ENCODE results near the gene AMIGO1.

Gene AMIGO1, protein sequence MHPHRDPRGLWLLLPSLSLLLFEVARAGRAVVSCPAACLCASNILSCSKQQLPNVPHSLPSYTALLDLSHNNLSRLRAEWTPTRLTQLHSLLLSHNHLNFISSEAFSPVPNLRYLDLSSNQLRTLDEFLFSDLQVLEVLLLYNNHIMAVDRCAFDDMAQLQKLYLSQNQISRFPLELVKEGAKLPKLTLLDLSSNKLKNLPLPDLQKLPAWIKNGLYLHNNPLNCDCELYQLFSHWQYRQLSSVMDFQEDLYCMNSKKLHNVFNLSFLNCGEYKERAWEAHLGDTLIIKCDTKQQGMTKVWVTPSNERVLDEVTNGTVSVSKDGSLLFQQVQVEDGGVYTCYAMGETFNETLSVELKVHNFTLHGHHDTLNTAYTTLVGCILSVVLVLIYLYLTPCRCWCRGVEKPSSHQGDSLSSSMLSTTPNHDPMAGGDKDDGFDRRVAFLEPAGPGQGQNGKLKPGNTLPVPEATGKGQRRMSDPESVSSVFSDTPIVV

DNA sequence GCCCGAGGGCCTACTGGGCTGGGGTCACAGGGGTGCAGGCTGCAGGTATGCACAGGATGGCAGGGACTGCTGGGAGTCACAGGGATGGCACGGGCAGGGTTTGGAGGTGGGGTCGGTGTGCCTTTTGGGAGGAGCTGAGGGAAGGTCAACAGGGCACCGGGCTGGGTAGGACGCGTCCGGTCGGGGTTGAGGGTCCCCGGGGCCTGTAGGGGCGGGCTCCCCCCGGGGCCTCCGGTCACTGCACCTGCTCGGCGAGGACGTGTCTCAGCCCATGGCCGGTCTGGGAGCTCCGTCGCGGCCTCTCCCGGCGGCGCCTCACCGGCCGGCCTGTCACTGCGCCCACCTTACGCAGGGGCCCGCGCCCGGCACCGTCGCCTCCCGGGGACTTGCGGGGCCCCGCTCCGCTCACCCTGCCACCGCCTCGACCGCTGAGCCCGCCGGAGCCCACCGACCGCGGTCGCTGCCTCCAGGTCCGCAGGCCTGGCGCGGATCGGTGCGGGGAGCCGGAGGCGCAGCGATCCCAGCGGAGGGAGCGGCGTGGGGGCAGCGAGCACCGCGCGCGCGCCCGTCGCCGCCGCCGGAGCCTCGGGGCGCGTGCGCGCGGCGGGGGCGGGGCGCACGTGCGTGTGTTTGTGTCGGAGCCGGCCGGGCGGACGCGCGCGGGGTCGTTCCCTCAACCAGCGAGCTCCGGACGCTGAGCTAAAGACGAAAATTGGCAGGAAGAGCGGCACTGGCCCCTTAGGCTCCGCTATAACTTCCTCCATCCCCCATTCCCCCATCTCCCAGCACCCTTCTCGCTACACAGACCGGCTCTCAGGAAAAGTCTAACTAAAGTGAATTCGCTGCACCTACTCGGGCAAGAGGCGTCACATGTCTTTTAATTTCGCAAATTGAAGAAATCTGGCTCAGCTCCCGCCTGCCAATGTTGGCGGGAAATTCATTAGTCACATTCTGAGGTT, at the start of gene AMIGO1:
Gene AMIGO1 (minus strand): TSS at position 552 of the 959 bp plus-strand sequence. CDS start 815 bp downstream, outside the sequence.
- in situ Hi-C loops (cut with HindIII; ENCODE audit: low sequenced_read_pairs): no loop called here

DNA sequence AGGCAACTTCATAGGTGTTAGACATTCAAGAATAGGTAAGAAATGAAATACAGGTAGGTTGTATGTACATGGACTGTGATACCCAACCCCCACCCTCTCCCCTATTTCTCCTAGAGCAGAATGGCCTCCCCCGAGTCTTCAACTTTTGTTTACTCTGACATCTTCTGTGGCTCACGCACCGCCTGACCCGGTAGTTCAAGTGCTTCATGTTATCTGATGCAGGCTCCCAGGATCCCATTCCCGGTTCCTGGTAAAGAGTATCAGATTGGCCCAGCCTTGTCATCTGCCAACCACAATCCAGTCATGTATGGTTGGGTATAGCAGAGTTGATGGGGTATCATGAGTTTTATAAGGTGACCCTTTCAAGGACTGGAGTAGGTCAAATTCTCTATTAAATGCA, 48.0 kb upstream of the AMIGO1 start:
- in situ Hi-C loops (cut with HindIII; ENCODE audit: low sequenced_read_pairs): no loop called here

DNA sequence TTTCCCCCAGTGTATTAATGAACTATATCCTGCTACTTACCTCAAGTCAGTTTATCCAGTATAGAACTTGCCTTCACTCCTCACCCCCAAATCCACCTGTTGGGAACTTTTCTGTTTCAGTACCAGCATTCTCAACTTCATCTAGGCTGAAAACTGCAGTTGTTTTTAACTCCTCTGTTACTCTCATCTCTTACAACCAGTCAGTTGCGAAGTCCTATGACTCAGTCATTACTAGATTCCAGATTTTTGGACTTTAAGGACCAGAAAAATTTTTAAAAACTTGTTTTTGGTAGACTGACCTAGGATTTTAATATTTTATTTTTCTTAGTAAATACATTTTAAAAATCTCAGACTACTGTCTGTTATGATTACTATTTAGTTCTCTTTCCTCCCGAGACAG, 47.0 kb upstream of the AMIGO1 start:
- in situ Hi-C loops (cut with HindIII; ENCODE audit: low sequenced_read_pairs): no loop called here

DNA sequence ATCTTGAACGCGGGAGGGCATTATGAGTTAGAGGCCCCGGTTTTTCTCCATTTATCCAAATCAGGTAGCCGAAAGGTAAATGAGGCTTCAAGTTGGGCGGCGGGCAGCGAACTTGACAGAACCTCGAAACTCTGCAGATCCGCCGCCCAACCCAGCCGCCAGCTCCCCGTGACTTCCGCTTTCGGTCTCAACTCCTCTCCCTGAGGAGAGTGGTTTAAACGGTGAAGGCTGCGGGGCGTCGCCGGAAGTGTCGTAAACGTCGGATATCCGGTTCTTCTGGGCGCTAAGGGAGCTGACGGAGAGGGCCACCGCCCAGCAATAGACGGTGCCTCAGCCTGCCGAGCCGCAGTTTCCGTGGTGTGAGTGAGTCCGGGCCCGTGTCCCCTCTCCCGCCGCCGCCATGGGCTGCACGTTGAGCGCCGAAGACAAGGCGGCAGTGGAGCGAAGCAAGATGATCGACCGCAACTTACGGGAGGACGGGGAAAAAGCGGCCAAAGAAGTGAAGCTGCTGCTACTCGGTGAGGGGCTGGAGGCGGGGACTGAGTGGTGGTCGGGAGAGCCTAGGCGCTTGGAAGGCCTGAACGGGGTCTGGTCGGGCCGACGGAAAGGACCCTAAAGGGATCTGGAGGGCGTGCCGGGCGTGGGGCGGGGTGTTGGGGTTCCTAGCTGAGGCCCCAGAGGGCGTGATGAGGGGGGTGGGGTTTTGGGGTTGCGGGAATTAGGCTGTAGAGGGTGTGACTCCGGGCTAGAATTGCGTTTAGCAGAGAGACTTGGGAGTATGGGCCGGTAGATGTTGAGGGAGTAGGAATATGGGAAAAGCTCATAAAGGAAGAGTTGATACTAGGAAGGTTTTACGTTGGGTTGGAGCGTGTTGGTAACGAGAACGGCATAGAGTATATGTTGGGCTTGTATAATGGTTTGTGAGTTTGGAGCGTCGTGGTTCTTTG, 39.1 kb upstream of the AMIGO1 start, which contains the start of gene GNAI3:
Gene GNAI3 (plus strand): TSS at position 295 of the 947 bp plus-strand sequence. CDS start 106 bp downstream, at position 401.
- in situ Hi-C loops (cut with HindIII; ENCODE audit: low sequenced_read_pairs): no loop called here

DNA sequence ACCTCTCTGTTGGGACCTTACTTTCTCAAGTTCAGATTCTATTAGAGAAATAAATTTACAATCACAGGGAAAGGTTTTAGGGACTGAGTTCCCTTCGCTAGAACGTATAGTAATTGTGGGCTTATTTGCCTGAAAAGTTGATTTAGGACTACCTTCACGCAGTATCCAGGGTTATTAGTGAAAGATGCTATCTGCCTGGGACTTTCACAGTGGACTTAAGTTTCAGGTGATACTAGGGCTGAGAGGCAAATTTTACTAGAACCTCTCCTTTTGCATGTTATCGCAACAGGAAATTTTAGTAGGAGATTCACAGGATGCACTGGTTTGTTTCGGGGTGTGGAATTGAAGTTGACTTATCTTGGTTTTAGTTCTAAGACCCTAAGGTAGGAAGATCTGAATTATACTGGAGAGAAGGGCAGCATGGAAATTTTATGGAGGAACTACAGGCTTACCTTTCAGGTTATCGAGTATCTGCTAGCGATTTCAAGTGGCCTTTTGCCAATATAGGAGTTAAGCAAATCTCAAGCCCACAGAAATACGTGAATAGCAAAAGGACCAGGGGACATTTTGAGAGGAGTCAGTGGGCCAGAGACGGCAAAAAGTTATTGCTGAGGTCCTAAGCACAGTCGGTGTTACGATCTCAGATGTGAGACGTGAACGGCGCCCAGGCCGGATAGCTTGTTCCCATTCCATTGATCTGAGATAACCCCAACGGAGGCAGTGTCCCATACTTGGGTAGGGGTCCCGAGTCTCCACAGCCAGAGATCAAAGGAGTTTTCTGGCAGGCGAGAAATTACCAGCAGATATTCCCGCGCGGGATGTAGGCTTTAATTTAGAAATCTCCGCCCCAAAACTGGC, 38.2 kb upstream of the AMIGO1 start:
- in situ Hi-C loops (cut with HindIII; ENCODE audit: low sequenced_read_pairs): no loop called here

DNA sequence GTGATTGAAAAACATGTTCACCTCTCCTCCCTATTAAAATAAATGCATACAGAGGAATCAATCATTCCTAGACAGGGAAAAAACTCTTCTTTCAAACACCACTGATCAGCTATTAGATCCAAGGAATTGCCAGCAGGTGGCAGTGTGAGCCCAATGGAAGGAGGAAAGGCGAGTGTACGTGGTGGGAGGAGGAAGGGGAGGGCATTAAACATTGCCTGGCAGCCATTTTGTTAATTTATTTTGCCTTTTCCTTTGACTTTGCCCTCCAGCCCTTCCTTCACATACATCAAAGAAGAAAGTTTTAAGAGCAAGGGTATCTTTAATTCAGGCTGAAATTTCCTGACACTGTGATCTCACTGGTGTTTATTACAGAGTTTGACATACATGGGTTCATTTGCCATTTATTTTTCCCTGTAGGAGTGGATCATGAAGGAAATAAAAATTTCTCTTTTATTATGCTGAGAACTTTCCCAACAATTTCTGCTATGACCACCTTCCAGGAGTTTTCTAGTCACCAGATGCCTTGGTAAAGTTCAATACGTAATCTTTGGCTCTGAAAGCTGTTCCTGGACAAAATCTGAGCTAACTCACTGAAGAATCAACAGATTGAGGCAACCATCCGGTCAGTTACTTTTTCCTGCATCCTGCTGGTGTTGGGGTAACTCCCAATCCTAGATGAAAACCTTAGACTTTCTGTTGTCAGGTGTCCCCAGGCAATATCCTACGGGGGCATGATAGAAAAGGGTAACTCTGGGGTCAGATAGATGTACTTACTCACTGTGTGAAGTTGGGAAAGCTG, 37.0 kb upstream of the AMIGO1 start:
- in situ Hi-C loops (cut with HindIII; ENCODE audit: low sequenced_read_pairs): no loop called here

DNA sequence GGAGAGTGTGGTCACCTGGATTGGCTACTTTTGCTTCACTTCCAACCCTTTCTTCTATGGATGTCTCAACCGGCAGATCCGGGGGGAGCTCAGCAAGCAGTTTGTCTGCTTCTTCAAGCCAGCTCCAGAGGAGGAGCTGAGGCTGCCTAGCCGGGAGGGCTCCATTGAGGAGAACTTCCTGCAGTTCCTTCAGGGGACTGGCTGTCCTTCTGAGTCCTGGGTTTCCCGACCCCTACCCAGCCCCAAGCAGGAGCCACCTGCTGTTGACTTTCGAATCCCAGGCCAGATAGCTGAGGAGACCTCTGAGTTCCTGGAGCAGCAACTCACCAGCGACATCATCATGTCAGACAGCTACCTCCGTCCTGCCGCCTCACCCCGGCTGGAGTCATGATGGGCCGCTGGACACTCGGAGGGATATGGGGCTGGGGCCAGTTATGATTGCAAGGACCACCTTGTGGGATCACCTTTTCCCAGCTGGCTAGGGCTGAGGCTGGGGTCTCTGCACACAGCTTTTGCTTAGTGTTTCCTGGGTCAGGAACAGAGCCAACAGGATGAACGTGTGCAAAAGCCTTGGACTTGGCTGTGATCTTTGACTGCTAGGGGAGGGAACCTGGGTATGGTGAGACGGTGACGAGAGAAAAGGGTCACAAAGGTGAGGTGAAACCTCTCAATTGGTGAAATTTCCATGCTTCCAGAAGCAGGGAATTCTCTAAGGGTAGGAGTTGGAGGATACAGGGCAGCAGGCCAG, 34.6 kb upstream of the AMIGO1 start:
- in situ Hi-C loops (cut with HindIII; ENCODE audit: low sequenced_read_pairs): no loop called here

DNA sequence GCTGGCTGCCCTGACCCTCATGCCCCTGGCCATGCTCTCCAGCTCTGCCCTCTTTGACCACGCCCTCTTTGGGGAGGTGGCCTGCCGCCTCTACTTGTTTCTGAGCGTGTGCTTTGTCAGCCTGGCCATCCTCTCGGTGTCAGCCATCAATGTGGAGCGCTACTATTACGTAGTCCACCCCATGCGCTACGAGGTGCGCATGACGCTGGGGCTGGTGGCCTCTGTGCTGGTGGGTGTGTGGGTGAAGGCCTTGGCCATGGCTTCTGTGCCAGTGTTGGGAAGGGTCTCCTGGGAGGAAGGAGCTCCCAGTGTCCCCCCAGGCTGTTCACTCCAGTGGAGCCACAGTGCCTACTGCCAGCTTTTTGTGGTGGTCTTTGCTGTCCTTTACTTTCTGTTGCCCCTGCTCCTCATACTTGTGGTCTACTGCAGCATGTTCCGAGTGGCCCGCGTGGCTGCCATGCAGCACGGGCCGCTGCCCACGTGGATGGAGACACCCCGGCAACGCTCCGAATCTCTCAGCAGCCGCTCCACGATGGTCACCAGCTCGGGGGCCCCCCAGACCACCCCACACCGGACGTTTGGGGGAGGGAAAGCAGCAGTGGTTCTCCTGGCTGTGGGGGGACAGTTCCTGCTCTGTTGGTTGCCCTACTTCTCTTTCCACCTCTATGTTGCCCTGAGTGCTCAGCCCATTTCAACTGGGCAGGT, 33.9 kb upstream of the AMIGO1 start:
- in situ Hi-C loops (cut with HindIII; ENCODE audit: low sequenced_read_pairs): no loop called here

DNA sequence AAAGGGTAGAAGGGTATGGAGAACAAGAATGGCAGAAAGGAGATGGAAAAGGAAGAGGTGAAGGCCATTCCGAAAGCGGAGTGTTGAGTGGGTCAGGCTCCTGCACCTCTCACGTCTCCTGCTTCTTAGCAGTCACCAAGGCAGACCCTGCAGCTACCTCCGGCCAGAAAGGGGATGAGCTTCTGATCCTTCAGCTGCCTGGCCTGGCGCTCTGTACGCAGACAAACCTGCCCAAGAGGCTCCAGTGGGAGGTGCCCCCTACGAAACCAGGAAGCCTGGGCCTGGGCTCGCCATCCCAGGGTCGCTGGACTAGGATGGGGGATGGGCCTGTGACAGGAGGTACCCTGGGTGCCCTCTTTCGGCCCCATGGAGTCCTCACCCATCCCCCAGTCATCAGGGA, 33.1 kb upstream of the AMIGO1 start:
- in situ Hi-C loops (cut with HindIII; ENCODE audit: low sequenced_read_pairs): no loop called here

DNA sequence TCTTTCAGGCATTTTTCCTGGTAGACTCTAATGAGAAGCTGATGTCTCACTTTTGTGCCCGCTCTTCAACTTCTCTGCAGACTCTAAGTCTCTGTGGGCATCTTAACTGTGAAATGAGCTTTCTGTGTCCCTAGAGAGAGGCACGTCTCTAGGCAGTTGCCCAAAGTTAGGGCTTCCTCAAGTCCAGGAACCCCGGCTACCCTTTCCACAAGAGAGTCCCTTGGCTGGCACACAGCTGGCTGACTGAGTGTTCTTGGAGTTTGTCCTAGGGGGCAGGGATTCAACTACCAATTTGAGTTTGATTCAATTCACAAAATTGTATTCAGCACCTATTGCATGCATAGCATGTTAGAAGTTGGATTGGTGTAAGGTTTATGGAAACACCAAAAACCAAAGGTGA, 31.6 kb upstream of the AMIGO1 start:
- in situ Hi-C loops (cut with HindIII; ENCODE audit: low sequenced_read_pairs): no loop called here

DNA sequence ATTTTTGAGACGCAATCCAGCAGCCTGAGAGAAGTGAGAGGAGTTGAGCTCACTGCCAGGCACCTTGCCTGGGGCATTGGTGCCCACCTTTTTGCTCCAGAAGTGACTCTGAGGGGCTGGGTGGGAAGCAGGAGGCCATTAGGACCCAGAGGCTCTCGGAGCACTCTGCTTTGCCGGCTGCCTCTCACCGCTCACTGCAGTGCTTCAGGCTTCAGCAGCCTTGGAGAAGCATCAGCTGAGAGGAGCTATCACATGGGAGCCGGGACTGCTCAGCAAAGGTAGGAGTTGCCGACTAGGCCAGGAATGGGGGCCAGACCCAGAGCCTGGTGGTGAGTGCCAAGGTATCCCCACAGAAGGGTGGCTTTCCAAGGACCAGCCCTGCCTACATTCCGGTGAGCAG, 30.1 kb upstream of the AMIGO1 start, which contains the start of gene GPR61:
Gene GPR61 (plus strand): TSS at position 197 of the 400 bp plus-strand sequence. CDS start 3,151 bp downstream, outside the sequence.
- in situ Hi-C loops (cut with HindIII; ENCODE audit: low sequenced_read_pairs): loop anchor here (5.0 kb wide), 1 partner anchor 42 kb away; no protein-coding TSS in a partner anchor

DNA sequence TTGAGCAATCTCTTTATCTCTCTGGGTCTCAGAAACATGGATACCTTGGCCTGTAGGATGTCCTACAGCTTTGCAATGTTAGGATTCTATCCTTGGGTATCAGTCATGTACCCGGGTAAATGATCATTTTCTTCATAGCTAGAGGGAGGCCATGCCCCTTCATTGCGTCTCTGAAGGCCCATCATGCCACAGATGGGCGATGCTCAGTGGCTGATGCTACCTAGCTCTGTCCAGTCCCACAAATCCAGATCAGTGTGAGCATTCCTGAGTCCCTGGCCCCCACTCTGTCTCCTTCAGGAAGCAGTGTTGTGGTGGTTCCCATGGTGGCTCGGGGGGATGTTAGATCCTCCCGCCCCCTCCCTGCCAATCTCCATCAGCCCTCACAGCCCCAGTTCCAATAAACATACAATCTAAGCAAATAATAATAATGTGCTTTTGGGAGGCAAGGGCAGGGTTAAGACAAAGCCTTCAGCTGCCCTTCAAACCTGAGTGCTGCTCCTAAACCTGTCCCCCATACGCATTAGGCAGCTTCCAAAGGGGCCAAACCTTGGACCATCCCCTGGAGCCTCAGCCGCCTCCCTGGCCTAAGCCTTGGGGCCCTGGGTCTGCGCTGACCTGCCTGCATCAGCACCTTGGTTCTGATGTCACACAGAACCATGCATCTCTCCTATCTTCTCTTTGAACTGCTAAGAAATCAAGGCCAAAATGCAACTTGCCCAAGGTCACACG, 29.5 kb upstream of the AMIGO1 start:
- in situ Hi-C loops (cut with HindIII; ENCODE audit: low sequenced_read_pairs): loop anchor here (5.0 kb wide), 1 partner anchor 42 kb away; no protein-coding TSS in a partner anchor

DNA sequence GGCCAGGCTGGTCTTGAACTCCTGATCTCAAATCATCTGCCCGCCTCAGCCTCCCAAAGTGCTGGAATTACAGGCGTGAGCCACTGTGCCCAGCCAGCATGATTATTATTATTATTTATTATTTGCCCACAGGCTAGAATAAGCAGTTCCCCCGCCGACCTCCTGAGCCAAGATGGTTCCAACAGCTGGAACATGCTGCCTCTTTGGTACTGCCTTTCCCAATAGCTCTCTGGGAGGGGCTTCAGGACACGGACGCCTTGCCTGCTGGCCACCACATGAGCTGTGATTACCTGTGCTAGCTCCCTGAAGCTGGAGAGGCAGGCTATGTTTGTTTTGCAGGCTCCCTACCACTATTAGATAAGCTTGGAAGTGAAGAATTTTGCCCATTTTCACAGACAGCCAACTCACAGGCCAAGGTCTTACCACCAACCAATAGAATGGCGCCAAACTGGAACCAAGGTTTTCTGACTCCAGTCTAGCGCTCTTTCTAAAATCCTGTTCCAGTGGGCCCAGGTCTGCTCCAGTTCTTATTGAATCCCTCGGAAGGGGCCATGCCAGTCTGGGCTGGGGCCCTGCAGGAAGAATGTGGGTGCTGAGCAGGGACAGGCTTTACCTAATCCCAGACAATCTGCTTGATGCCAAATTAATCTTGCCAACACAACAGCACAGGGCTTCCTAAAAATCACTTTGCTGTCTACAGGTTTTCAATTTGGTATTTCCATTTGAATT, 28.1 kb upstream of the AMIGO1 start:
- in situ Hi-C loops (cut with HindIII; ENCODE audit: low sequenced_read_pairs): loop anchor here (5.0 kb wide), 1 partner anchor 40 kb away; no protein-coding TSS in a partner anchor

DNA sequence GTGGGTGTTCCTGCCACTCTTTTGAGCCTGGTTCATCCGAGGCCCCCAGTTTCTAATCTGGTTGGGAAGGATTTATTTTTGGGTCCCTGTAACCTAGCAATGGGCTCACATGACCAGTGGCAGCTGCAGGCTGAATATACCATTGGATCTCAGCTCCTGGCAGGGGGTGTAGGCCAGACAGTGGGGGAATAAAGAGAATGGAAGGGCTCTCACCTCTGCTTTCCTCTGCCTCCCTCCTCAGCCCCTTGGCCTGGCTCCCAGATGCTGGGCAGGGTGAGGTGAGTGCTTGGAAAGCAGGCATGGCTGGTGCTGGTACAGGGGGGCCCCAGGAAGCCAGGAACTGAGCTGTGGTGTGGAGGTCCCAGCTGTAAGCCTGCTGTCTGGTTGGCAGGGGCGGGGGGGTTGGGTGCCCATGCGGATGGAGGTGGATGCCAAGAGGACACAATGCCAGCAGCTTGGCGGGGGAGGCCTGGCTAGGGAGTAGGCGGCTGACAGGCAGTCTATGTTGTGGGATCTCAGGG, 26.5 kb upstream of the AMIGO1 start:
- in situ Hi-C loops (cut with HindIII; ENCODE audit: low sequenced_read_pairs): loop anchor here (5.0 kb wide), 1 partner anchor 39 kb away; no protein-coding TSS in a partner anchor

DNA sequence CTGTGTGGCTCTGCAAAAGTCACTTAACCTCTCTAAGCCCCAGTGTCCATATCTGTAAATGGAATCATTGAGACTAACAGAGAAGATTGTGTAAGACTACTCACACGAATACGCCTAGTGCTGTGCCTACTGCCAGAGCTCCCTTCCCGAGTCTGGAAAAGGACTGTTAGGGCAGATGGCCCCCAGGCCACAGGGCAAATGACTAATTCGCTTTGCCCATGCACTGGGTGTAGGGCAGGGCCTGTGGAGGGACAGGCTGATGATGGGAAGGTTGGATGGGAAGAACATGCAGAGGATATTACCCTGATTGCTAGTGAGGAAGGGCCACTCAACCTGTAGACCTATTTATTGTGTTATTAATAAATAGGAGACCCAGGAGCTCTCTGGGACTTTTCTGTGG, 26.0 kb upstream of the AMIGO1 start:
- in situ Hi-C loops (cut with HindIII; ENCODE audit: low sequenced_read_pairs): loop anchor here (5.0 kb wide), 1 partner anchor 38 kb away; no protein-coding TSS in a partner anchor

Data from DLD1 (cell line).